ENCODE results near the gene ARL15.

- TF ChIP-seq CTCF (conservative IDR thresholded peaks at IDR 0.05; ENCODE audit: low read depth, low read length) (no peak), EZH2 (IDR thresholded peaks at IDR 0.05; ENCODE audit: borderline replicate concordance, low read depth, low read length, poor library complexity, severe bottlenecking) (no peak)
These were observed 379.9 kb downstream of the ARL15 start for GRCh38 chr5:53930457-53930856.
